ENCODE measurements around the gene KDF1. TPM values are rescaled to one million over a fixed set of nuclear protein-coding genes. Genes with fewer than 3 reads are reported as not detected.

Gene KDF1
- total and polyA plus RNA-seq, 2 of the 13 experiments (the other 11 are each of a cell fraction or from before 2014, with no cell fraction given) = 1.9 to 4.9 TPM

- TF ChIP-seq POGK (CRISPR knock-in tag; conservative IDR thresholded peaks at IDR 0.05) (0 out of 2 replicates have a peak, but pooled peaks have one; percentile 61), ZFP82 (CRISPR knock-in tag; IDR thresholded peaks at IDR 0.05; ENCODE audit: borderline replicate concordance) (0 out of 2 replicates have a peak, but pooled peaks have one; percentile 42), ETV5 (CRISPR knock-in tag; IDR thresholded peaks at IDR 0.05; ENCODE audit: borderline replicate concordance) (peak; percentile 69), REST (IDR thresholded peaks at IDR 0.05; ENCODE audit: borderline replicate concordance in 1 of 2, low read depth in 1 of 2, low read length in 2 of 2) (peak in 1 of 2 experiments; percentile 23; a peak in 1 of 4 replicates), ZNF7 (CRISPR knock-in tag; IDR thresholded peaks at IDR 0.05) (no peak), BRCA1 (CRISPR knock-in tag; IDR thresholded peaks at IDR 0.05) (no peak), PAXIP1 (CRISPR knock-in tag; conservative IDR thresholded peaks at IDR 0.05) (peak; percentile 44), PLRG1 (conservative IDR thresholded peaks at IDR 0.05) (no peak), GATAD1 (CRISPR knock-in tag; IDR thresholded peaks at IDR 0.05) (peak; percentile 93), TCF7 (IDR thresholded peaks at IDR 0.05; ENCODE audit: low read depth) (no peak), ZNF121 (CRISPR knock-in tag; IDR thresholded peaks at IDR 0.05) (0 out of 2 replicates have a peak, but pooled peaks have one; percentile 39), ZNF850 (CRISPR knock-in tag; conservative IDR thresholded peaks at IDR 0.05) (no peak), ZC3H13 (CRISPR knock-in tag; IDR thresholded peaks at IDR 0.05) (peak; percentile 93; the same call in 1 of the 2 replicates), ZNF709 (CRISPR knock-in tag; IDR thresholded peaks at IDR 0.05) (peak; percentile 95), ZNF775 (CRISPR knock-in tag; IDR thresholded peaks at IDR 0.05; ENCODE audit: borderline replicate concordance) (no peak), ZNF800 (CRISPR knock-in tag; IDR thresholded peaks at IDR 0.05) (no peak)
Observed at GRCh38 chr1:26921540-26922430, 38.5 kb downstream of the KDF1 start, which contains the start of gene NUDC (continued).
